AG09309 (cell line): ENCODE data around the gene IL19.
A peak's percentile ranks its signal among the peaks of the same experiment; 100 is the strongest.

Experiments
- DNase-seq: peaks from one replicate; pipeline ENCODE4 v3.0.0-alpha.2; 2010; ENCODE audit warnings: low read depth
- H3K4me3 ChIP-seq: 2 replicates; pipeline ENCODE4 v1.5.1; 2011; ENCODE audit warnings: mild to moderate bottlenecking, low read depth, low read length, moderate library complexity; ENCODE audit not compliant: control insufficient read depth
- CTCF ChIP-seq: IDR thresholded peaks from 2 replicates; pipeline ENCODE4 v1.5.1; 2011; ENCODE audit warnings: mild to moderate bottlenecking, low read depth, low read length, inconsistent platforms; ENCODE audit not compliant: insufficient read depth, control insufficient read depth; ENCODE audit errors: missing control alignments

IL19 gene

GRCh38 chr1:206855859-206856258, 85.3 kb downstream of the IL19 start:
- DNase-seq = no peak
- H3K4me3 ChIP-seq = no peak overlapping the region
- TF ChIP-seq CTCF = no peak

- no peak for DNase-seq
- peak; percentile 41 for TF ChIP-seq CTCF
- H3K4me3 ChIP-seq = no peak overlapping the region
Observed at GRCh38 chr1:206856674-206857464, 86.3 kb downstream of the IL19 start.

- TF ChIP-seq CTCF = no peak
- H3K4me3 ChIP-seq = no peak overlapping the region
Observed at GRCh38 chr1:206859082-206859521, 88.5 kb downstream of the IL19 start.

GRCh38 chr1:206860165-206860564, 89.6 kb downstream of the IL19 start:
- no peak for TF ChIP-seq CTCF
- H3K4me3 ChIP-seq = no peak overlapping the region
- DNase-seq = no peak

More at GRCh38 chr1:206859082-206859521, 88.5 kb downstream of the IL19 start:
- no peak for DNase-seq

GRCh38 chr1:206863266-206863665, 92.7 kb downstream of the IL19 start:
- no peak overlapping the region for H3K4me3 ChIP-seq
- DNase-seq = no peak
- TF ChIP-seq CTCF = no peak

GRCh38 chr1:206864939-206865671, 94.5 kb downstream of the IL19 start, which contains the start of gene IL20:
Gene IL20 (plus strand): TSS chr1:206865623. CDS start chr1:206865853, 230 bp downstream.
- H3K4me3 ChIP-seq = no peak within 1 kb of the TSS
- TF ChIP-seq CTCF = peak; percentile 89
- DNase-seq = peak; percentile 50
